Neural progenitor cell (in vitro differentiated cells): Measurements from ENCODE around the gene ADAT2. TPM values are rescaled to one million over a fixed set of nuclear protein-coding genes. Genes with fewer than 3 reads are reported as not detected.
"Not testable (repeated sequence)": the region's sequence is repeated elsewhere in the genome, so short reads cannot be mapped to it uniquely, and the experiment has no call there.

Source experiments
- DNase-seq: peaks from one replicate; pipeline ENCODE4 v3.0.0-alpha.2; 2016; ENCODE audit warnings: low spot score
- H2AFZ ChIP-seq: fragments of 200-600 bp; sonication (generic); replicated peaks from 2 replicates; pipeline ENCODE4 v1.6.1; 2016; ENCODE audit warnings: antibody characterized with exemption
- H3F3A ChIP-seq: fragments of 200-600 bp; sonication (generic); 2 replicates; pipeline ENCODE4 v1.6.1; 2016; ENCODE audit warnings: antibody characterized with exemption, low read depth
- H3K27ac ChIP-seq: fragments of 200-600 bp; sonication (generic); 2 replicates; pipeline ENCODE4 v1.5.1; 2016; ENCODE audit warnings: mild to moderate bottlenecking
- H3K27me3 ChIP-seq: fragments of 200-600 bp; sonication (generic); 2 replicates; pipeline ENCODE4 v1.6.1; 2016; ENCODE audit warnings: mild to moderate bottlenecking, moderate library complexity
- H3K36me3 ChIP-seq: fragments of 200-600 bp; sonication (generic); 2 replicates; pipeline ENCODE4 v1.5.1; 2016
- H3K4me1 ChIP-seq: fragments of 200-600 bp; sonication (generic); 2 replicates; pipeline ENCODE4 v1.6.1; 2016; ENCODE audit warnings: mixed run types
- H3K4me2 ChIP-seq: fragments of 200-600 bp; sonication (generic); 2 replicates; pipeline ENCODE4 v1.6.1; 2016
- H3K4me3 ChIP-seq: fragments of 200-600 bp; sonication (generic); 2 replicates; pipeline ENCODE4 v1.5.1; 2016
- H3K79me2 ChIP-seq: fragments of 200-600 bp; sonication (generic); 2 replicates; pipeline ENCODE4 v1.6.1; 2016; ENCODE audit warnings: low read depth
- H3K9ac ChIP-seq: fragments of 200-600 bp; sonication (generic); 2 replicates; pipeline ENCODE4 v1.6.1; 2016
- H3K9me3 ChIP-seq: fragments of 200-600 bp; sonication (generic); 2 replicates; pipeline ENCODE4 v1.5.1; 2016; ENCODE audit warnings: low read depth
- H4K20me1 ChIP-seq: fragments of 200-600 bp; sonication (generic); 2 replicates; pipeline ENCODE4 v1.6.1; 2016; ENCODE audit warnings: low read depth
- H3K27ac Mint-ChIP-seq: 3 replicates; pipeline ENCODE4 v1.8.0; 2021; ENCODE audit warnings: mixed read lengths
- H3K27me3 Mint-ChIP-seq: 2 replicates; pipeline ENCODE4 v1.8.0; 2022; ENCODE audit warnings: low read depth, mild to moderate bottlenecking, inconsistent platforms, moderate library complexity, mixed read lengths; ENCODE audit not compliant: insufficient read depth
- H3K36me3 Mint-ChIP-seq: 3 replicates; pipeline ENCODE4 v1.8.0; 2021; ENCODE audit warnings: mixed read lengths
- H3K4me1 Mint-ChIP-seq: 3 replicates; pipeline ENCODE4 v1.8.0; 2021; ENCODE audit warnings: mixed read lengths
- H3K4me3 Mint-ChIP-seq: 3 replicates; pipeline ENCODE4 v1.8.0; 2021; ENCODE audit warnings: mild to moderate bottlenecking, moderate library complexity, mixed read lengths
- H3K9me3 Mint-ChIP-seq: 3 replicates; pipeline ENCODE4 v1.8.0; 2020; ENCODE audit warnings: mixed read lengths
- EZH2 ChIP-seq: fragments of 200-600 bp; sonication (generic); IDR thresholded peaks from 2 replicates; pipeline ENCODE4 v1.6.1; 2017; ENCODE audit warnings: antibody characterized with exemption, mild to moderate bottlenecking, moderate library complexity
- EZH2phosphoT487 ChIP-seq: fragments of 200-600 bp; sonication (generic); IDR thresholded peaks from 2 replicates; pipeline ENCODE4 v1.6.1; 2017; ENCODE audit warnings: antibody characterized with exemption
- total RNA-seq: library from RNA; depleted of rRNA; stranded (reverse); fragments of >200 nt; gene quantifications from 2 replicates; pipeline ENCODE4 v1.2.3, GENCODE V29; 2015; ENCODE audit warnings: low replicate concordance
- TF ChIP-seq, protein P1 (sequence below): fragments of 200-600 bp; sonication (generic); IDR thresholded peaks from 2 replicates; pipeline ENCODE4 v1.5.1; 2017; ENCODE audit warnings: antibody characterized with exemption, mild to moderate bottlenecking

The ADAT2 gene
- total RNA-seq, 1 donor from 2014 or later: 17.8 TPM

DNA sequence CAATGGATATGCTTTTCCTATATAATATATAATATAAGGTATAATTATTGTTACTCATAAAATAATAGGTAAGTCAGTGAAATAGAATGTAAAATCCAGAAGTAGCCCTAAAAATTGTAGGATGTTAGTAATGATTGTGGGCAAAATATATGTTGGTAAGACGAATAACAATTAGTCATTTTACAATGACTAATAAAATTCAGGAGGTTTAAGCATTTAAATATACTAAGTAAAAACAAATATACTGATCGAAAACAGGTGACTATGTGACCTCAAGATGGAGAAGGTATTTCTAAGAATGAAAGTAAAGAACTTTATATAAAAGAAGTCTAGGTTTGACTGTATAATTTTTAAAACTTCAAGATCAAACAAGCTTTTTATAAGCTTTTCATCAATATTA is 32.1 kb upstream of the ADAT2 start:
- H3K4me1 Mint-ChIP-seq: no peaks in the 10 kb centered on the region
- Histone ChIP-seq H3K9ac (no peak overlapping the region), H3K9me3 (no peaks in the 10 kb centered on the region), H3K4me3 (no peak overlapping the region), H3K4me2 (no peak overlapping the region), H3K27ac (no peak overlapping the region), H3K27me3 (no peaks in the 10 kb centered on the region), H3K36me3 (no peaks in the 10 kb centered on the region), H3K79me2 (no peaks in the 10 kb centered on the region), H4K20me1 (no peaks in the 10 kb centered on the region), H3F3A (peaks cover 3% of the 10 kb centered on the region), H2AFZ (no peak overlapping the region), H3K4me1 (no peaks in the 10 kb centered on the region)
- H3K4me3 Mint-ChIP-seq: no peak overlapping the region
- H3K27ac Mint-ChIP-seq: no peak overlapping the region
- TF ChIP-seq, protein P1, sequence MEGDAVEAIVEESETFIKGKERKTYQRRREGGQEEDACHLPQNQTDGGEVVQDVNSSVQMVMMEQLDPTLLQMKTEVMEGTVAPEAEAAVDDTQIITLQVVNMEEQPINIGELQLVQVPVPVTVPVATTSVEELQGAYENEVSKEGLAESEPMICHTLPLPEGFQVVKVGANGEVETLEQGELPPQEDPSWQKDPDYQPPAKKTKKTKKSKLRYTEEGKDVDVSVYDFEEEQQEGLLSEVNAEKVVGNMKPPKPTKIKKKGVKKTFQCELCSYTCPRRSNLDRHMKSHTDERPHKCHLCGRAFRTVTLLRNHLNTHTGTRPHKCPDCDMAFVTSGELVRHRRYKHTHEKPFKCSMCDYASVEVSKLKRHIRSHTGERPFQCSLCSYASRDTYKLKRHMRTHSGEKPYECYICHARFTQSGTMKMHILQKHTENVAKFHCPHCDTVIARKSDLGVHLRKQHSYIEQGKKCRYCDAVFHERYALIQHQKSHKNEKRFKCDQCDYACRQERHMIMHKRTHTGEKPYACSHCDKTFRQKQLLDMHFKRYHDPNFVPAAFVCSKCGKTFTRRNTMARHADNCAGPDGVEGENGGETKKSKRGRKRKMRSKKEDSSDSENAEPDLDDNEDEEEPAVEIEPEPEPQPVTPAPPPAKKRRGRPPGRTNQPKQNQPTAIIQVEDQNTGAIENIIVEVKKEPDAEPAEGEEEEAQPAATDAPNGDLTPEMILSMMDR: no peak
- no peak for TF ChIP-seq EZH2phosphoT487
- TF ChIP-seq EZH2: no peak
- H3K9me3 Mint-ChIP-seq: no peaks in the 10 kb centered on the region
- H3K27me3 Mint-ChIP-seq: no peaks in the 10 kb centered on the region
- no peak for DNase-seq
- H3K36me3 Mint-ChIP-seq: no peaks in the 10 kb centered on the region

DNA sequence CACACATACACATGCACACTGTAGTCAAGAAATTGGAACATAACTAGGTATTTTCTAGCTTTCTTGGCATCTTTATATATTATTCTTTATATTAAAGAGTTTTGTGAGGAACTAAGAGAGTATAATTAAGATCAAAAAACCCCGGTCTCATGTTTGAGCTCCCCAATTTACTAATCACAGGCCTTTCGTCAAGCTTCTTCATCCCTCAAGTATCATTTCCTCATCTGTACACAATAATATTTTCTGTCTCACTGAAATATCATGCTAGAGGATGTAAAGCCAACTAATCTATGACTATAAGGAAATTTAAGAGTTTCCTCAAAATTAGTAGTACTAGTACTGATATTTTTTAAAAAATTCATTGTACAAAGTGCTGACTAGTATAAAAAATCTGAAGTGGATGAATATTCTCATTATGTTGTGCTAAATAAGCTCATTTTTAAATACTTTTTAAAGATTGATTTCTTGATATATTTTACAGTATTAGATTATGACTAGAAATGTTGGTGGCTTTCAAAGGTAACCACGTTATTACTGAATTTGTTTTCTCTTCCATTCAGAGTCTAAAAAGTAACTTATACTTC is 28.1 kb upstream of the ADAT2 start:
- Histone ChIP-seq H3K4me3 (no peak overlapping the region), H2AFZ (no peak overlapping the region), H3K27me3 (no peaks in the 10 kb centered on the region), H3K9ac (no peak overlapping the region), H3K4me2 (no peak overlapping the region), H3K27ac (no peak overlapping the region), H3K79me2 (no peaks in the 10 kb centered on the region), H4K20me1 (no peaks in the 10 kb centered on the region), H3K4me1 (no peaks in the 10 kb centered on the region), H3K9me3 (no peaks in the 10 kb centered on the region), H3F3A (peaks cover 3% of the 10 kb centered on the region), H3K36me3 (no peaks in the 10 kb centered on the region)
- Mint-ChIP-seq H3K27ac (no peak overlapping the region), H3K4me1 (no peaks in the 10 kb centered on the region), H3K9me3 (no peaks in the 10 kb centered on the region), H3K4me3 (no peak overlapping the region), H3K36me3 (no peaks in the 10 kb centered on the region), H3K27me3 (no peaks in the 10 kb centered on the region)
- DNase-seq: no peak
- TF ChIP-seq EZH2: no peak
- TF ChIP-seq, protein P1: no peak
- no peak for TF ChIP-seq EZH2phosphoT487

DNA sequence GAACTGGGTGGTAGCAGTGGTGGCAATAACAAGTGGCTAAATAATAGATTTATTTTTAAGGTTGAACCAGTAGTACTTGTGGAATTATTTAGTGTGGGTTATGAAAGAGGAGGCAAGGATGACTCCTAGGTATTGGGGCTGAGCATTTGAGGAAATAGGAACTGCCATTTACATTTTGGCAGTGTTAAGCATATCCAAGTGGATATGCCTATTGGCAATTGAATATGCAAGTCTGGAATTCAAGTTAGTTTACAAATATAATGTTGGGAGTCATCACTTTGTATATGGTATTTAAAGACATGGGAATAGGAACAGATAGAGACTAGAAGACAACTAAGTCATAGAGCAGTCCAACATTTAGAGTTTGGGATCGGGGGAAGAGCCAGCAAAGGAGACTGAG is 26.1 kb upstream of the ADAT2 start:
- no peak for TF ChIP-seq EZH2phosphoT487
- no peak overlapping the region for H3K4me3 ChIP-seq
- H3K9me3 ChIP-seq: no peaks in the 10 kb centered on the region
- Mint-ChIP-seq H3K27ac (no peak overlapping the region), H3K4me3 (no peak overlapping the region), H3K9me3 (no peaks in the 10 kb centered on the region), H3K27me3 (no peaks in the 10 kb centered on the region), H3K4me1 (no peaks in the 10 kb centered on the region), H3K36me3 (peaks cover 5% of the 10 kb centered on the region)
- no peak overlapping the region for H3K27ac ChIP-seq
- peaks cover 3% of the 10 kb centered on the region for H3F3A ChIP-seq
- no peaks in the 10 kb centered on the region for H3K79me2 ChIP-seq
- no peaks in the 10 kb centered on the region for H3K27me3 ChIP-seq
- DNase-seq: no peak
- no peak overlapping the region for H3K9ac ChIP-seq
- H4K20me1 ChIP-seq: no peaks in the 10 kb centered on the region
- no peaks in the 10 kb centered on the region for H3K36me3 ChIP-seq
- no peak overlapping the region for H3K4me2 ChIP-seq
- no peak overlapping the region for H2AFZ ChIP-seq
- no peaks in the 10 kb centered on the region for H3K4me1 ChIP-seq

- Histone ChIP-seq H3K4me2 (no peak overlapping the region), H3K9me3 (no peaks in the 10 kb centered on the region), H3K36me3 (no peaks in the 10 kb centered on the region), H3K4me3 (no peak overlapping the region), H2AFZ (no peak overlapping the region), H3K27ac (no peak overlapping the region), H3K27me3 (no peaks in the 10 kb centered on the region), H3K9ac (no peak overlapping the region), H3K4me1 (no peaks in the 10 kb centered on the region), H3K79me2 (no peaks in the 10 kb centered on the region), H4K20me1 (no peaks in the 10 kb centered on the region), H3F3A (no peaks in the 10 kb centered on the region)
- DNase-seq: no peak
- H3K4me3 Mint-ChIP-seq: no peak overlapping the region
- no peaks in the 10 kb centered on the region for H3K9me3 Mint-ChIP-seq
- TF ChIP-seq, protein P1: no peak
- TF ChIP-seq EZH2phosphoT487 (no peak), EZH2 (no peak)
- no peaks in the 10 kb centered on the region for H3K4me1 Mint-ChIP-seq
- H3K27me3 Mint-ChIP-seq: no peaks in the 10 kb centered on the region
- peaks cover 5% of the 10 kb centered on the region for H3K36me3 Mint-ChIP-seq
- no peak overlapping the region for H3K27ac Mint-ChIP-seq
Measured at GRCh38 chr6:143471822-143472221, 21.3 kb upstream of the ADAT2 start.

GRCh38 chr6:143468823-143469222 is 18.3 kb upstream of the ADAT2 start:
- not testable (repeated sequence) for H3K27me3 ChIP-seq, H3K36me3 ChIP-seq, H4K20me1 ChIP-seq, H3K79me2 ChIP-seq, H3K9me3 ChIP-seq, H3K4me3 Mint-ChIP-seq, DNase-seq, H3K36me3 Mint-ChIP-seq, H3K4me3 ChIP-seq, H3K4me2 ChIP-seq, H3K9ac ChIP-seq, H3F3A ChIP-seq, H3K27ac ChIP-seq, H3K4me1 ChIP-seq, H3K27ac Mint-ChIP-seq, H3K27me3 Mint-ChIP-seq, H3K9me3 Mint-ChIP-seq, H2AFZ ChIP-seq, H3K4me1 Mint-ChIP-seq
